A673 (cell line): ENCODE data around the gene NUDT14.

Experiments
- EZH2 ChIP-seq: fragments of 200-600 bp; sonication (generic); IDR thresholded peaks from 2 replicates; pipeline ENCODE4 v1.6.1; 2017; ENCODE audit warnings: borderline replicate concordance, low read depth, mild to moderate bottlenecking, mixed read lengths, antibody characterized with exemption, low read length; ENCODE audit not compliant: poor library complexity, severe bottlenecking
- TF ChIP-seq, protein P1 (sequence below): fragments of 300-800, 200-600 bp; sonication (generic); conservative IDR thresholded peaks from 2 replicates; pipeline ENCODE4 v1.5.1; 2017; ENCODE audit warnings: low read depth, mild to moderate bottlenecking, antibody characterized with exemption, low read length, moderate library complexity, mixed read lengths

DNA sequence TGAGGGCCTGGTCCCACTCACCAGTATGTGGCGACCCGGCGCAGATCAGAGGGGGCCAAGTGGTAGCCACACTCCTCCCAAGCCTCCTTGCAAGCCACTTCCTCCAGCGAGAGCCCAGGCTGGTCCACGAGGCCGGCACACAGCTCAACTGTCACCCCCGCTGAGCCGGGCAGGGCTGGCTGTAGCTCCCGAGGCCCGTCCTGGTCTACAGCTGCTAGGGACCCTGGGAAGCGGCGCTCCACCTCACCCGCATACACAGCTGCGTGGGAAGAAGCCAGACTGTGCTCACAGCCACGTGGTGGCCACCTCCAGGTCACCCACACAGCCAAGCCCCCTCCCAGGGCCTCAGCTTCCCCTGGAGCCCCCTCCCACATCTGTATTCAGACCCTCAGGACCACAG is 4.6 kb downstream of the NUDT14 start:
- TF ChIP-seq, protein P1, sequence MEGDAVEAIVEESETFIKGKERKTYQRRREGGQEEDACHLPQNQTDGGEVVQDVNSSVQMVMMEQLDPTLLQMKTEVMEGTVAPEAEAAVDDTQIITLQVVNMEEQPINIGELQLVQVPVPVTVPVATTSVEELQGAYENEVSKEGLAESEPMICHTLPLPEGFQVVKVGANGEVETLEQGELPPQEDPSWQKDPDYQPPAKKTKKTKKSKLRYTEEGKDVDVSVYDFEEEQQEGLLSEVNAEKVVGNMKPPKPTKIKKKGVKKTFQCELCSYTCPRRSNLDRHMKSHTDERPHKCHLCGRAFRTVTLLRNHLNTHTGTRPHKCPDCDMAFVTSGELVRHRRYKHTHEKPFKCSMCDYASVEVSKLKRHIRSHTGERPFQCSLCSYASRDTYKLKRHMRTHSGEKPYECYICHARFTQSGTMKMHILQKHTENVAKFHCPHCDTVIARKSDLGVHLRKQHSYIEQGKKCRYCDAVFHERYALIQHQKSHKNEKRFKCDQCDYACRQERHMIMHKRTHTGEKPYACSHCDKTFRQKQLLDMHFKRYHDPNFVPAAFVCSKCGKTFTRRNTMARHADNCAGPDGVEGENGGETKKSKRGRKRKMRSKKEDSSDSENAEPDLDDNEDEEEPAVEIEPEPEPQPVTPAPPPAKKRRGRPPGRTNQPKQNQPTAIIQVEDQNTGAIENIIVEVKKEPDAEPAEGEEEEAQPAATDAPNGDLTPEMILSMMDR, result no peak
- TF ChIP-seq EZH2, result no peak
